ENCODE results near the gene PKDCC. TPM values are rescaled to one million over a fixed set of nuclear protein-coding genes. Genes with fewer than 3 reads are reported as not detected.

The PKDCC gene
- total RNA-seq, 4 donors from 2014 or later, result 152 to 246 (median 186) TPM

GRCh38 chr2:42029639-42030199 lies 18.1 kb upstream of the PKDCC start:
- Histone ChIP-seq H3K27me3 (no peaks in the 10 kb centered on the region), H3K4me3 (no peak overlapping the region), H3K4me1 (peaks cover 23 to 25% of the 10 kb centered on the region in 2 donors), H3K36me3 (no peaks in the 10 kb centered on the region), H3K9me3 (no peaks in the 10 kb centered on the region), H3K27ac (no peak overlapping the region)
- TF ChIP-seq POLR2A (IDR thresholded peaks at IDR 0.05) (no peak), CTCF (IDR thresholded peaks at IDR 0.05 in 4 of 5, conservative IDR thresholded peaks at IDR 0.05 in 1 of 5) (no peak)
- ATAC-seq (no peak), DNase-seq (no peak)
- in situ Hi-C loops (cut with MboI; ENCODE audit: low sequenced_read_pairs in 4 of 4), result no loop called here
- intact Hi-C loops (cut with DNase I; ENCODE audit: low total_unique reads), result no loop called here

- Histone ChIP-seq H3K27me3 (no peaks in the 10 kb centered on the region), H3K4me1 (peaks cover 17 to 20% of the 10 kb centered on the region in 2 donors), H3K36me3 (no peaks in the 10 kb centered on the region), H3K4me3 (no peak overlapping the region), H3K9me3 (no peaks in the 10 kb centered on the region), H3K27ac (no peak overlapping the region)
- intact Hi-C loops (cut with DNase I; ENCODE audit: low total_unique reads), result no loop called here
- TF ChIP-seq POLR2A (IDR thresholded peaks at IDR 0.05) (no peak), CTCF (IDR thresholded peaks at IDR 0.05 in 4 of 5, conservative IDR thresholded peaks at IDR 0.05 in 1 of 5) (no peak)
- ATAC-seq, result no peak
- DNase-seq, result no peak
- in situ Hi-C loops (cut with MboI; ENCODE audit: low sequenced_read_pairs in 4 of 4), result no loop called here
Observed at GRCh38 chr2:42030200-42030759, 17.5 kb upstream of the PKDCC start.

- no peaks in the 10 kb centered on the region for H3K27me3 ChIP-seq
- ATAC-seq (no peak), DNase-seq (no peak)
- H3K9me3 ChIP-seq, result no peaks in the 10 kb centered on the region
- intact Hi-C loops (cut with DNase I; ENCODE audit: low total_unique reads), result no loop called here
- TF ChIP-seq CTCF (IDR thresholded peaks at IDR 0.05 in 4 of 5, conservative IDR thresholded peaks at IDR 0.05 in 1 of 5), result no peak
- no peak for TF ChIP-seq POLR2A (IDR thresholded peaks at IDR 0.05)
- H3K4me3 ChIP-seq, result no peak overlapping the region
- in situ Hi-C loops (cut with MboI; ENCODE audit: low sequenced_read_pairs in 4 of 4), result no loop called here
- H3K27ac ChIP-seq, result no peak overlapping the region
- peaks cover 12 to 15% of the 10 kb centered on the region in 2 donors for H3K4me1 ChIP-seq
- H3K36me3 ChIP-seq, result no peaks in the 10 kb centered on the region
Observed at GRCh38 chr2:42030829-42031228, 17.0 kb upstream of the PKDCC start.

- no peaks in the 10 kb centered on the region for H3K9me3 ChIP-seq
- no peak for ATAC-seq
- intact Hi-C loops (cut with DNase I; ENCODE audit: low total_unique reads), result no loop called here
- no peak overlapping the region for H3K4me3 ChIP-seq
- peaks cover 11 to 15% of the 10 kb centered on the region in 2 donors for H3K4me1 ChIP-seq
- in situ Hi-C loops (cut with MboI; ENCODE audit: low sequenced_read_pairs in 4 of 4), result no loop called here
- H3K27ac ChIP-seq, result no peak overlapping the region
- TF ChIP-seq POLR2A (IDR thresholded peaks at IDR 0.05), result no peak
- no peak for TF ChIP-seq CTCF (IDR thresholded peaks at IDR 0.05 in 4 of 5, conservative IDR thresholded peaks at IDR 0.05 in 1 of 5)
- DNase-seq, result no peak
- H3K27me3 ChIP-seq, result no peaks in the 10 kb centered on the region
- no peaks in the 10 kb centered on the region for H3K36me3 ChIP-seq
Observed at GRCh38 chr2:42031281-42032223, 16.3 kb upstream of the PKDCC start.
